ENCODE data around the gene MLLT6.

MLLT6 gene

GRCh38 chr17:38745545-38745944 lies 40.5 kb downstream of the MLLT6 start:
- DNase-seq: no peak

- DNase-seq: no peak
Observed at GRCh38 chr17:38746004-38746848, 41.2 kb downstream of the MLLT6 start.

GRCh38 chr17:38746849-38747462 lies 41.9 kb downstream of the MLLT6 start:
- no peak for DNase-seq

DNA sequence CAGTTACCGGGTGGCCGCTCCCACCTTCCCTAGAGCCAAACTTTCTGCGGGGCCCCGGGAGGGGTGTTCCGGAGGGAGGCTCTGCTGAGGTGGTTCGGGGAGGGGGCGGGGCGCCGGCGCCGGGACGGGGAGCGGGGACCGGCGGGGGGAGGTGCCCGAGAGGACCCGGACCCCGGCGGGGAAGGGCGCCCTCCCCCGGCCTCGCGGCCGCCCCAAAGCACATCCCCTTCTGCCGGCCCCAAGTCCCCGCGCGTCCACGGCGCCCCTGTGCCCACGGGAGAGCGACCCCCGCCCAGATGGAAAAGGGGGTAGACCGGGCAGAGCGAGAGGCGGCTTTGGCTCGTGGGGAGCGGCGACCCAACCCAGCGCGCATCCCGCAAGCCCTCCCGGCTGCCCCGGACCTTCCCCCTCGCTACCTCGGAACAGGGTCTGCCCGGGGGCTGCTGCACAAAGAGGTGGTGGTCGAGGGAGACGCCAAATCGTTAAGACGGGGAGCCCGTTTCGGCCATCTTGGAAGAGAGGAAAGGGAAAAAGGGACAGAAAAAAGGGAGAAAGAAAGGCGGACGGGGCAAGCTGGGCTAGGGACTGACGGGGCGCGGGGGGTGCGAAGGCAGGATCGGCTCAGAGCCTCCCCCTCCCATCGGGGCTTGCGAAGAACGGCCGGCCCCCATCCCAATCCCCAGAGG lies 42.5 kb downstream of the MLLT6 start:
- DNase-seq: no peak

GRCh38 chr17:38748149-38748891 lies 43.2 kb downstream of the MLLT6 start, which contains the start of gene PCGF2:
PCGF2 (minus strand) TSS chr17:38748336; CDS start chr17:38740402, 7,934 bp downstream.
- DNase-seq: peak; percentile 94

DNA sequence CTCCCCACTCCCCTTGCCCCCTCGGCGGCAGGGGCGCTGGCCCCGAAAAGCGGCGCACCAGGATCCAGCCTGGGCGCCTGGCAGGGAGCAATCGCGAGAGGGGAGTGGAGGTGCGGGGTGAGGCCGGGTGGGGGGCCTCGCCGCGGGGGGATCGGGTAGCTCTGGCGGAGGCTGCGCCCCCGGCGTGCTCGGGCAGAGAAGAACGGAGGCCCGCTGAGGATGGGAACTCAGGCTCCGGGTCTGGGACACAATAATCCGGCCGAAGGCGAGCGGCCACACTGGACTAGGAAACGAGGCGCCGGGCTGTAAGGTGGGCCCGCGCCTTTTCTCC lies 43.8 kb downstream of the MLLT6 start:
- DNase-seq: no peak

GRCh38 chr17:38749223-38750043 lies 44.4 kb downstream of the MLLT6 start:
- peak; percentile 89 for DNase-seq

DNA sequence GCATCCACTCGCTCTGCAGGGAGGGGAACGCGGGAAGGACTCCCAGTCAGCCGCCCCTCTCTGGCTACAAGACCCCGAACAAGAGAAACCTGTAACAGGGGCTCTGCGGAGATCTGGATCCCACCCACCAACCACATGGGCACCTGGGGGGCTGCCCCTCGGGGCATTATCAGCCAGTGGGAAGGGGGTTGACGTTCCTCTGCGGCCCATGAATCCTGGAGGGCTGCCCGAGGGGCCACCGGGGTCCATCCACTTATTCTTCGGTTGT lies 44.9 kb downstream of the MLLT6 start:
- no peak for DNase-seq

DNA sequence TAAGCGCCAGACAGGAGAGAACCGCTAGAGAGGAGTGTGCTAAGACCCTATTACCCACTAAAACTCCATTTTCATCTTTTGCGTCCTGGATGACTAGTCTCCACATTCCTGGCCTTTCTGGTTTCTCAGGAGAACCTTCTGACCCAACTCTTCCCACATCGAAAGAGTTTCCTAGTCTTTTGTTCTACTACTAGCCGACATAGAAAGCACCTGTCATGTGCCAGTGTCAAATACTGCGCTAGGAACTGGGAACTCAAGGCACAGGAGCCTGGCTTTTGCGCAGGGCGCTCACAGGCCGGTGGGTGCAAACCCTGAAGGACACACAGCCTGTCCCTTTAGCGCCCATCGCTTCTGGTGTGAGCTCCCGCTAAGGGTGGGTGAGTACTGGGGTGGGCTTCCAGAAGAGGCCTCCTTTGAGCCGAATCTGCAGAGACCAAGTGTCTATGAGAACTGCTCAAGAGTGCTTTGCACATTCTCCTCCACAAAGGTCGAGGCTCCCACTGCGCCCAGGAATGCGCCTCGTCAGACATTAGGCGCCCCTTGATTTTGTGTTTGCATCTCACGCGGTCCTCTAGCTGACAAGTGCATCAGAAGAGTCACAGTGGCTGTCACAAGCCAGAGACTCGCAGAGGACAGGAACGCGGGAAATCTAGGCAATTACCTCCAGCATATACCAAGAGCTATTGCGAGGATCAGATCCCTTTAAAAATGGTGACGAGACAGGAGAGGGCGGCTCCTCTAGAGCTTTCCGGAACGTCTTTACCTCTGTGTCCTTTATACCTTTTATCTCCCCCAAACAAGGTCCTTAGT lies 45.4 kb downstream of the MLLT6 start:
- no peak for DNase-seq

DNA sequence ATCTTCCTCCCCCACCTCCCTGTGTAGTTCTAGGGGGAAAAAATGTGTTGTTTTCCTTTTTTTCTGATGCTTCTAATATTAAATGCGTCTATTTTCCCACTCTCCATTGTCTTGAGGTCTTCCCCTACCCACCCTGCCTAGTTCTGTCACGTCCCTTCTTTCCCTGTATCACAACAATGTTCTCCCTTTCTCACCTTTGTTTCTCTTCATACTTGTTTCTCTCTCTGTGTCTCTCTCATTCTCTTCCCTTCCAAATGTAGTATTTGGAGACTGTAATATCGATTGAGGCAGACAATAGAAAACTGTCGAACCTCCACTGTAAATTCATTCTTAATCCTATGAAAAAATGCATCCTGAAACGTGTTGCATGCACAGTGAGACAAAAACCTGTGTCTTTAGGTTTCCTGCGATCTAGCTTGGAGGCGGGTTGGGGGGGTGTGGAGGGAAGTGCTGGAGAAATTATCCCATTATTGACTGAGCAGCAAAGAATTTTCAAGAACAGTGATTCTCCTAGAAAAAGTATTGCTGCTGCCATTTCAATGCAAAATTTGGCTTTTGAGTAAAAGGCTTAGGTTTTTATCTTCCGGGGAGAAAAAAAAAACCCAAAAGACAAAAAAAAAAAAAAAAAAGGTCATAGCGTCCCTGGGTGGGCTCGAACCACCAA lies 46.2 kb downstream of the MLLT6 start:
- DNase-seq: peak; percentile 49

GRCh38 chr17:38751808-38752307 lies 46.8 kb downstream of the MLLT6 start:
- peak; percentile 88 for DNase-seq

GRCh38 chr17:38752308-38753070 lies 47.4 kb downstream of the MLLT6 start, which contains the start of gene PSMB3:
PSMB3 (plus strand) TSS chr17:38752741; CDS start chr17:38752827, 86 bp downstream.
- DNase-seq: peak; percentile 100

DNA sequence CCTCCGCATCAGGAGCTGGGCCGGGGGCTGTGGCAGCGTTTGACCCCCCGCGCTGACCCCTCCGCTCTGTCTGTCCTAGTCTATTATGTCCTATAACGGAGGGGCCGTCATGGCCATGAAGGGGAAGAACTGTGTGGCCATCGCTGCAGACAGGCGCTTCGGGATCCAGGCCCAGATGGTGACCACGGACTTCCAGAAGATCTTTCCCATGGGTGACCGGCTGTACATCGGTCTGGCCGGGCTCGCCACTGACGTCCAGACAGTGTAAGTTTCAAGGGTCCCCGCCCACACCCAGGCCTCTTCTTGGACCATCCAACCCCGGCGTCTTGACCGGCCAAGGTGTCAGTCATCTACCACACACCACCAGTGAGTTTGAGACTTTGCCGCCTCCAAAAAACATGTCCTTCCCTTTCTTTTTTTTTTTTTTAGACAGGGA lies 48.0 kb downstream of the MLLT6 start:
- no peak for DNase-seq

DNA sequence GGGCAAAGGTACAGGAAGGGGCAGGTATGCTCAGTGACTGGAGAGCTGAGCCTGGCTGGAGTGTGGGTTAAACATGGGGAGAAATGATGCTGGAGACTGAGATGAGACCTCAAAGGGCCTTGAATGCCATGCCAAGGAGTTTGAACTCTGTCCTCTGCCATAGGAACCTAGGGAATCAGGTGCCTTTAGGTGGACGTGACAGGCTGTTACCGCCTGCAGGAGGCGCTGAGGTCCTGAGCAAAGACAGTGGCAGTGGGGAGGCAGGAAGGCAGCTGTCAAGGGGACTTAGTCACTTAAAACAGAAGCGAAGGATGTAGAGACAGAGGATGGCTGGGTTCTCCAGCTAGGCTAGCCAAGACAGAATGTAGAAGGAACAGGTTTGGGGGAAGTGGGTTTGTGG lies 56.5 kb downstream of the MLLT6 start:
- DNase-seq: peak; percentile 53

GRCh38 chr17:38762231-38762630 lies 57.2 kb downstream of the MLLT6 start:
- no peak for DNase-seq

GRCh38 chr17:38766341-38766740 lies 61.3 kb downstream of the MLLT6 start:
- no peak for DNase-seq

DNA sequence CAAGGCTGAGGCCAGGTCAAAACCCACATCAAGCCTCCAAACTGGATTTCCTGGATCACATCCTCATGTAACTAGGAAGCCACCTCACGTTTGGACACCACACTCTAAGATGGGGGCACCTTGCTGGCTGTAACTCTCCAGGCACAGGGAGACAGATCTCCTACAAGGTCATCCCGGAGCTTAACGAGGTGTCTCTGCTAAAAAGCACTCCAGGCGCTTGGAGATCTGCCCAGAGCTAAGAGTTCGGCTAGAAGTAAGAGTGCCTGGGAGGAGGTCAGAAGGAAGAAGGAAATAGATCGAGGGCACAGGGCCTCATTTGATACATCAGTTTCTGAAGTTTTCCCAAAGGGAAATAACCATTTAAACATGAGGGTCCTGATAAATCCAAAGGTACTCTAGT lies 63.3 kb downstream of the MLLT6 start:
- no peak for DNase-seq

DNA sequence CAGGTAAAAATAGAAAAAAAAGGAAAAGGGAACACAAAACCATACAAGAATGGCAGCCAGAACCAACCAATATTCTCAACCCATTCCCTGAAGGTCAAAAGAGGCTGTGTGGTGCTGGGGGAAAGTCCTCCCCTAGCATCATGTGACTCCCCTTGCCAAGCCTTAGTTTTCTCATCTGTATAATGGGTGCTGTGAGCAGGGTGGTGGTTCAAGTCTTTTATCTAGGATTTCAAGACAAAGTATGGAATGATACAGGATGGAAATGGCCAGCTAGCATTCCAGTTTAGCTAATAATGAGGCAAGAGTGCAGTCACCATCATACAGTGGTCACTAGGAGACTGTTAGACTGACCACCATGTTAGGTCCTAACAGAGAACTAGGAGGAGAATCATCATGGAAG lies 68.2 kb downstream of the MLLT6 start:
- no peak for DNase-seq

DNA sequence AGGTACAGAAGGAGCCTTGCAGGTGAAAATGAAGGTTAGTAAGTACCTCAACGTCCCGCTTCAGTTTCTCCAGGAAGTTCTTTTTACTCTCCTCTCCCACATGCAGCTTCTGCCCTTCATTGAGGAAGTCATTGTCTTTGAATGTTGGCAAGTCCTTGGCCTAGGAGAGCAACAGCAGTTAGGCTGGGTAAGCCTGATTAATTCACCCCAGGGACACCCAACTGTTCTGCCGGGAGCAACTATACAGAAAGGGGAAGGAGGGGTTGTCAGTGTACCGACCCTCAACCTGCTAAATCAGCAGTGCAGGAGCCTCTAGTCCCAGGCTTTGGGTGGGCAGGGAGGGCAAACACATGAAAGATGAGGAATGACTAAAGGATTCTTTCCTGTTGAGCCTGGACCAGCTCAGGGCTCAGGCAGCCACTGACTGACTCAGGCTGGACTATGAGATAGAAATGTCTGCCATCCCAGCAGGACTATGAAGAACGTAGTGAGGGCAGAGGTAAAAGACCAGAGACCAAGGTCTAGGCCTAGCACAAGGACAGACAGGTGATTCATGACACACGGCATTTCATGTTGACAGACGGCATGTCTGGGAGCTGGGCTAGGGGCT lies 72.7 kb downstream of the MLLT6 start:
- DNase-seq: no peak
